ENCODE measurements around the gene UBB. TPM values are rescaled to one million over a fixed set of nuclear protein-coding genes. Genes with fewer than 3 reads are reported as not detected.
A peak's percentile ranks its signal among the peaks of the same experiment; 100 is the strongest.

Gene UBB
- polyA plus RNA-seq, 1 donor from 2014 or later, result 2,318 TPM

DNA sequence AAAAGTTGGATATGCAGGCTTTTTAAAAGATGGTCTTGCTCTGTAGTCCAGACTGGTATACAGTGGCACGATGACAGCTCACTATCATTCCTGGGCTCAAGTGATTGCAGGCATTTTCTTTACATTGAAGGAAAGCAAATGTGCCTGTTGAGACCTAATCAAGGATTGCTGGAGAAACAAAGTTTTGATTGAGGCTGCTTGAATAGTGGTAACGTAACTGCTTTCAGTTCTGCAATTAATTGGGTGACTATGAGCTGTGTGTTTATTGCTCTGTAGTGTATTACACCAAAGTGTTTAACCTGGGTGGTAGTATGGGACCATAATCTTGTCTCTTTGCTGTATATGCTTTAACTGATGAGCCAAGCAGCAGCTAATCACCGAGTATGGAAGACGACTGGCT is 2.3 kb downstream of the UBB start:
- H3K27ac ChIP-seq (ENCODE audit: low read length), result no peak overlapping the region
- H3K9me3 ChIP-seq (ENCODE audit: low read length), result no peaks in the 10 kb centered on the region
- TF ChIP-seq EP300 (conservative IDR thresholded peaks at IDR 0.05; ENCODE audit: poor library complexity, severe bottlenecking) (no peak), SMC3 (conservative IDR thresholded peaks at IDR 0.05; ENCODE audit: poor library complexity) (no peak), MXI1 (conservative IDR thresholded peaks at IDR 0.05; ENCODE audit: poor library complexity, severe bottlenecking) (no peak), RAD21 (conservative IDR thresholded peaks at IDR 0.05) (no peak), EZH2 (IDR thresholded peaks at IDR 0.05; ENCODE audit: borderline replicate concordance, insufficient read depth, low read length, poor library complexity, severe bottlenecking) (no peak), POLR2AphosphoS5 (IDR thresholded peaks at IDR 0.05) (no peak), TAF1 (IDR thresholded peaks at IDR 0.05; ENCODE audit: low read depth) (no peak)
- TF ChIP-seq, protein P1, sequence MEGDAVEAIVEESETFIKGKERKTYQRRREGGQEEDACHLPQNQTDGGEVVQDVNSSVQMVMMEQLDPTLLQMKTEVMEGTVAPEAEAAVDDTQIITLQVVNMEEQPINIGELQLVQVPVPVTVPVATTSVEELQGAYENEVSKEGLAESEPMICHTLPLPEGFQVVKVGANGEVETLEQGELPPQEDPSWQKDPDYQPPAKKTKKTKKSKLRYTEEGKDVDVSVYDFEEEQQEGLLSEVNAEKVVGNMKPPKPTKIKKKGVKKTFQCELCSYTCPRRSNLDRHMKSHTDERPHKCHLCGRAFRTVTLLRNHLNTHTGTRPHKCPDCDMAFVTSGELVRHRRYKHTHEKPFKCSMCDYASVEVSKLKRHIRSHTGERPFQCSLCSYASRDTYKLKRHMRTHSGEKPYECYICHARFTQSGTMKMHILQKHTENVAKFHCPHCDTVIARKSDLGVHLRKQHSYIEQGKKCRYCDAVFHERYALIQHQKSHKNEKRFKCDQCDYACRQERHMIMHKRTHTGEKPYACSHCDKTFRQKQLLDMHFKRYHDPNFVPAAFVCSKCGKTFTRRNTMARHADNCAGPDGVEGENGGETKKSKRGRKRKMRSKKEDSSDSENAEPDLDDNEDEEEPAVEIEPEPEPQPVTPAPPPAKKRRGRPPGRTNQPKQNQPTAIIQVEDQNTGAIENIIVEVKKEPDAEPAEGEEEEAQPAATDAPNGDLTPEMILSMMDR (IDR thresholded peaks at IDR 0.05; ENCODE audit: poor library complexity, severe bottlenecking), result no peak
- TF ChIP-seq, protein P2, sequence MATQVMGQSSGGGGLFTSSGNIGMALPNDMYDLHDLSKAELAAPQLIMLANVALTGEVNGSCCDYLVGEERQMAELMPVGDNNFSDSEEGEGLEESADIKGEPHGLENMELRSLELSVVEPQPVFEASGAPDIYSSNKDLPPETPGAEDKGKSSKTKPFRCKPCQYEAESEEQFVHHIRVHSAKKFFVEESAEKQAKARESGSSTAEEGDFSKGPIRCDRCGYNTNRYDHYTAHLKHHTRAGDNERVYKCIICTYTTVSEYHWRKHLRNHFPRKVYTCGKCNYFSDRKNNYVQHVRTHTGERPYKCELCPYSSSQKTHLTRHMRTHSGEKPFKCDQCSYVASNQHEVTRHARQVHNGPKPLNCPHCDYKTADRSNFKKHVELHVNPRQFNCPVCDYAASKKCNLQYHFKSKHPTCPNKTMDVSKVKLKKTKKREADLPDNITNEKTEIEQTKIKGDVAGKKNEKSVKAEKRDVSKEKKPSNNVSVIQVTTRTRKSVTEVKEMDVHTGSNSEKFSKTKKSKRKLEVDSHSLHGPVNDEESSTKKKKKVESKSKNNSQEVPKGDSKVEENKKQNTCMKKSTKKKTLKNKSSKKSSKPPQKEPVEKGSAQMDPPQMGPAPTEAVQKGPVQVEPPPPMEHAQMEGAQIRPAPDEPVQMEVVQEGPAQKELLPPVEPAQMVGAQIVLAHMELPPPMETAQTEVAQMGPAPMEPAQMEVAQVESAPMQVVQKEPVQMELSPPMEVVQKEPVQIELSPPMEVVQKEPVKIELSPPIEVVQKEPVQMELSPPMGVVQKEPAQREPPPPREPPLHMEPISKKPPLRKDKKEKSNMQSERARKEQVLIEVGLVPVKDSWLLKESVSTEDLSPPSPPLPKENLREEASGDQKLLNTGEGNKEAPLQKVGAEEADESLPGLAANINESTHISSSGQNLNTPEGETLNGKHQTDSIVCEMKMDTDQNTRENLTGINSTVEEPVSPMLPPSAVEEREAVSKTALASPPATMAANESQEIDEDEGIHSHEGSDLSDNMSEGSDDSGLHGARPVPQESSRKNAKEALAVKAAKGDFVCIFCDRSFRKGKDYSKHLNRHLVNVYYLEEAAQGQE (IDR thresholded peaks at IDR 0.05; ENCODE audit: borderline replicate concordance), result no peak
- H3K36me3 ChIP-seq (ENCODE audit: insufficient read depth, low read length), result no peaks in the 10 kb centered on the region
- peaks cover 14% of the 10 kb centered on the region for H3K79me2 ChIP-seq (replicated peaks; ENCODE audit: insufficient read depth, low read length)
- H4K20me1 ChIP-seq (ENCODE audit: insufficient read depth), result no peaks in the 10 kb centered on the region
- no peak overlapping the region for H3K4me2 ChIP-seq (ENCODE audit: low read length)
- H2AFZ ChIP-seq (ENCODE audit: low read depth, low read length), result no peak overlapping the region
- H3K27me3 ChIP-seq (ENCODE audit: insufficient read depth, low read depth, low read length), result no peaks in the 10 kb centered on the region
- H3F3A ChIP-seq (ENCODE audit: insufficient read depth, low read length, poor library complexity, severe bottlenecking), result no peaks in the 10 kb centered on the region
- H3K4me3 ChIP-seq (ENCODE audit: low read length), result peak overlapping the region; percentile 79
- H3K9me2 ChIP-seq (ENCODE audit: insufficient read depth, low read length), result no peaks in the 10 kb centered on the region
- H3K9ac ChIP-seq (ENCODE audit: low read length), result no peak overlapping the region

DNA sequence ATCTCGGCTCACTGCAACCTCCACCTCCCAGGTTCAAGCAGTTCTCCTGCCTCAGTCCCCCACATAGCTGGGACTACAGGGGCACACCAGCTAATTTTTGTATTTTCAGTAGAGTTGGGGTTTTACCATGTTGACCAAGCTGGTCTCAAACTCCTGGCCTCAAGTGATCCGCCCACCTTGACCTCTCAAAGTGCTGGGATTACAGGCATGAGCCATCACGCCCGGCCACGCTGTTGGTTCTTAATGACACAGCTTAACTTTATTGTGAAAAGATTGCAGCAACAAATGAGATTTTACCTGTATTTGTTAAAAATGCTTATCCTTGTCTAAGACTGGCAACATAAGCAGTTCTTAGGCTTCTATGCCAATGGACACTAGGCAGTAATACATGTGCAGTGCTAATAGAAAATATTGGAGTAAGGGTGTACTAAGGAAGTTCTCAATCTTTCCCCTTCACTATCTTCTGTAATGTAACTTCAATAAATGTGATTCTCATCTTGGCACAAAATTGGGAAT is 2.9 kb downstream of the UBB start:
- H3K27me3 ChIP-seq (ENCODE audit: insufficient read depth, low read depth, low read length), result no peaks in the 10 kb centered on the region
- H3K36me3 ChIP-seq (ENCODE audit: insufficient read depth, low read length), result no peaks in the 10 kb centered on the region
- H3K9me2 ChIP-seq (ENCODE audit: insufficient read depth, low read length), result no peaks in the 10 kb centered on the region
- peaks cover 14% of the 10 kb centered on the region for H3K79me2 ChIP-seq (replicated peaks; ENCODE audit: insufficient read depth, low read length)
- H3K27ac ChIP-seq (ENCODE audit: low read length), result no peak overlapping the region
- H3K9ac ChIP-seq (ENCODE audit: low read length), result no peak overlapping the region
- no peaks in the 10 kb centered on the region for H4K20me1 ChIP-seq (ENCODE audit: insufficient read depth)
- TF ChIP-seq EZH2 (IDR thresholded peaks at IDR 0.05; ENCODE audit: borderline replicate concordance, insufficient read depth, low read length, poor library complexity, severe bottlenecking), result no peak
- no peak for TF ChIP-seq SMC3 (conservative IDR thresholded peaks at IDR 0.05; ENCODE audit: poor library complexity)
- no peak overlapping the region for H3K4me2 ChIP-seq (ENCODE audit: low read length)
- H2AFZ ChIP-seq (ENCODE audit: low read depth, low read length), result no peak overlapping the region
- H3F3A ChIP-seq (ENCODE audit: insufficient read depth, low read length, poor library complexity, severe bottlenecking), result no peaks in the 10 kb centered on the region
- H3K4me3 ChIP-seq (ENCODE audit: low read length), result peak overlapping the region; percentile 79
- no peaks in the 10 kb centered on the region for H3K9me3 ChIP-seq (ENCODE audit: low read length)
